T-helper 22 cell (primary cell): ENCODE data around the gene TNC.
"Not testable (repeated sequence)": the region's sequence is repeated elsewhere in the genome, so short reads cannot be mapped to it uniquely, and the experiment has no call there.

Experiments
- DNase-seq: peaks from one replicate; pipeline ENCODE4 v3.0.0-alpha.2; 2020; ENCODE audit warnings: low read depth

Gene TNC

DNA sequence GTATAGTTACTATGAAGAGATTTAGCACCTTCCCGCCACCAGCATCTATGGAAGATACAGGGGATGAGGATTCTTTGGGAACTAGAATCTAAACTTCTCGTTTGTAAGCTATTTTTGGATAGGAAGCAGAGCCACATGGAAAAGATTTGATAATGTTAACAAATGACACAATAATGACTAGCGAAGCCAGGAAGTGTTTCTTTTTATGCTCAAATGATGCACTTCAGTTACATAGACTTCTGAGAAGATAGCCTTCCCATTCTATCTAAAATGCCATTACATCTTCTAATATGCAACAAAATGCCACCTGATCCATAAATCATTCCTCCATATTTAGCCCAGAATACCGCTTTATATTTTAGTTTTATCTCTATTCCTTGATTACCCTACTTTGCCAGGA, 17.0 kb upstream of the TNC start:
- DNase-seq, result no peak

DNA sequence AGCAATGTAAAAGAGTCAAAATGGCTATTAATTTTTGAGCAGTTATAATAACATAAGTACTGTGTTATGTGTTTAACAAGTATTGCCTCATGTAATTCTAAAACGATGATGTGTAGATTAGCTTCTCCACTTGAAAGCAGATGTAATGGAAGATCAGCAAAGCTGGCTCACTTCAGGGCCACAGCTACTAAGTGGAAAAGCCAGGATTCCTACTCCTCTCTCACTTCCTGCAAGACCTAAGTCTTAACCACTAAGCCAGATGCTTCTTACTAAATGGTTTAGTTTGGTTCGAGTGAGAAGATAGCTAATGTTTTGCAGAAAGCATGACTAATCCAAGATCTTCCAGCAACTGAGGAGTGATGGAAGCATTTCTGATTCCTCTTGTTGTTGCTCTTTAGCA, 15.7 kb upstream of the TNC start:
- DNase-seq, result no peak

DNA sequence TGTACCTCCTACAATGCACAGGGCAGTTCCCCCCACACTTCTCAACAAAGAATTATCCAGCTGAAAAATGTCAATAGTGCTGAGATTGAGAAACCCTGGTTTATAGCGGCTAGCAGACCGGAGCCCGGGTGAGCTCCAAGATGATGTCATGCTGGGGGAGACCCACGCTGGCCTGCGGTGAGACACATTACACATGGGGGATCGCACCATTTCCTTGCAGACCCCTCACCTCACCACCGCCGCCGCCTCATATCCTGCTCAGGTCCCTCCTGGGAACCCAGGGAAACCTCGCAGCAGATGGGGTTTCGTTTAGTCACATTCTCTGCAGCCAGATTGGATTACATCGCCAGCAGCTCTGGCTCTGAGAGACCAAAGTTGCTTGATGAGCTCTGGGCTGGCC, 14.7 kb upstream of the TNC start:
- no peak for DNase-seq

DNA sequence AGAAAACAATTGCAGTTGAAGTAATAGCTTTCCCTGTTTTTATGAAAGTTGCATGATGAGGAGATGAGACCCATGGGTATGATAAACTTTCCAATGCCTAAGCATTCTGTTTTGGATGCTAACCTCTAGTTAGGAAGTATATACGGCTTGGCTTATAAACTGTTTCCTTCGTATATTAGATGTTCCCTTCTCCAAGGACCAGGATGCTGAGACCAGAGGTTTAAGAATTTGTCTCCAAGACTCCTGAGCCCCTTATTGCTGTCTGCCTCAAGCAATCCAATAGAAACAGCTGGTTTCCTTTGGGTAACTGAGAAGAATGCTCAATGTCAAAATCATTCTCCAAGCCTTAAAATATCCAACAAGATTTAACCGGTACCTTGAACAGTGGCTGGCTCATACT, 12.2 kb upstream of the TNC start:
- no peak for DNase-seq

DNA sequence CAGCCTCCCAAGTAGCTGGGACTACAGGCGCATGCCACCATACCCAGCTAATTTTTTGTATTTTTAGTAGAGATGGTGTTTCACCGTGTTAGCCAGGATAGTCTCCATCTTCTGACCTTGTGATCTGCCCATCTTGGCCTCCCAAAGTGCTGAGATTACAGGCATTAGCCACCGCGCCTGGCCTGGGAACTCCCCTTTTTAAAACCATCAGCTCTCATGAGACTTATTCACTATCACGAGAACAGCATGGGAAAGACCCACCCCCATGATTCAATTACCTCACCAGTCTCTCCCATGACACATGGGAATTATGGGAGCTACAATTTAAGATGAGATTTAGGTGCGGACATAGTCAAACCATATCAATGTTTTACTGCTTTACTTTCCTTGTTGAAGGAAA, 10.8 kb upstream of the TNC start:
- DNase-seq, result not testable (repeated sequence)

DNA sequence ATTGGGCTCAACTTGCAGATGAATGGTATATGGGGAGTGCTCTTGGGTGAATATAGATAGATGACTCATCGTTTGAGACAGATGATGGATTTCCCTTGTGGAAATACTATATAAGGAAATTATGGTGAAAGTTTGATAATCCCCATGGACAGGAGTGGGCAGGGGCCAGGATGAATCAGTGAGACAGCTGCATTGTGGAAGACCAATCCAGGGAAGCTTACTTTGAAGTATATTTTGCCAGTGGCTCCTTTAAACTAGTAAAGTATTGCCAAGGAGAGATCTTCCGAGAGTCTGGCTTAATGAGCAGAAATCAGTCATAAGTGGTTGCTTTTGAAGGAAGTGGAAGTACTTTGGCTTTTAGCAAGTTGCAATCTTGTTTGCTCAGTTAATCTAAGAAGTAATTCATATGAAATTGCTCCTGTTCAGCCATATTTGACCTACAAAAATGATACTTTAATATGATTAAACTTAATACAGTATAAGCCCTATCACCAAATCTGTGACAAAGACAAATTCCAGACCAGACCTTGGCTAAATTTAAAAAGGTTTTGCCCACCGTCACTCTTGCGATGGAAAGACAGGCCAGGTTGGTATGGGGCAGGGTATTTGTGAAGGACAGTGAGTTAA, 9.3 kb upstream of the TNC start:
- no peak for DNase-seq

DNA sequence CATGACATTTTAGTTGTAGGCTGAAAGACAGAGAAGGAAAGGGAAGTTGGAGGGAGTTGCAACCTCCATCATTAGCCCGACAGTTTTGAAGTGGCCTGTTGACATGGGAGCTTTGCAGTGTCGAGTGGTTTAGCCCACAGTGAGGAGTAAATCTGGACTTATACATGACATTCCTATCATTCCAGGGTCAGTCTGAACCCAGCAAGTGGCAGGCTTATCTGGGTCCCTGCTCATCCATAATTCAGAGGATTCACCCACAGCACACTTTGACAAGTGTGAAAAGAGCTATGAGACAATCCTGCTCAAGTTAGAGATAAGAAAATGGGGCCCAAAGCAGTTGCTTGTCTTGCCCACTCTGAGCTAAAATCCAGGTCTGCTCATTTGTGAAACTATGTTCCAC, 8.4 kb upstream of the TNC start:
- DNase-seq, result no peak

DNA sequence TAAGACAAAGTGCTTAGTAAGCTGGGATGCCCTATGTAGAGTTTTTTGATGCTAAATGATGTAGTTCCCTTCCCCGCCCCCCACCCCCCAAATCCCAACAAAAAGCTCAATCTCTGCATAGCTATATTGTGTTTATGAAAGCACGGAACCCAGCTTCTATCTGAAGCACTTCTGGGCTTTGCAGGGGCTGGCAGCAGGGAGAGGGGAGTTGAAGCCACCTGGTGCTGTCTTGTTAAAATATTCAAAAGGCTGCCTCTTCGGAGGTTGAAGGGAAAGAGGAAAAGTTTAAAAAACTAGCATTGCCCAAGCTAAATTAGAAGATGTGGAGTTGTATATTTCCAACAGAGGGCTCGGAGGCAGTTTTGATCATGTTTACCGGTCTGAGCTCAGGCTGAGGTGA, 5.0 kb upstream of the TNC start:
- no peak for DNase-seq

DNA sequence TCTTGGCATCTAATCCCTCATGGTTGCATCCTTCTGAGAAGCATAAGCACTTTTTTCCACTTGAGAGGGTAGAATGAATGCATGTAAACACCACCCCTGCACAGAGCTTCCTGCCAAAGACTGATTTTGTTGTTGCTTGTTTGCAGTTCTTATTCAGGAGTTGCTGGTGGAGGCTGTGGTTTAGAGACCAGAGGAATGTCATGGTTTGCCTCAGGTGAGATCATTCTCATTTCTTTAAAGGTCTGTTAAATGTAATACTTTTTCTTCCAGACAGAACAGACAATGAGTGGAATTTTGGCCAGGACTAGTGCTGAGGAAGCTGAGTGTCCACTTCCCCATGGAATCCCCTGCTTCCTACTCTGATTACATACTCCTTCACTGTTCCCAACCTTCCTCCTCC, 3.2 kb upstream of the TNC start:
- no peak for DNase-seq

DNA sequence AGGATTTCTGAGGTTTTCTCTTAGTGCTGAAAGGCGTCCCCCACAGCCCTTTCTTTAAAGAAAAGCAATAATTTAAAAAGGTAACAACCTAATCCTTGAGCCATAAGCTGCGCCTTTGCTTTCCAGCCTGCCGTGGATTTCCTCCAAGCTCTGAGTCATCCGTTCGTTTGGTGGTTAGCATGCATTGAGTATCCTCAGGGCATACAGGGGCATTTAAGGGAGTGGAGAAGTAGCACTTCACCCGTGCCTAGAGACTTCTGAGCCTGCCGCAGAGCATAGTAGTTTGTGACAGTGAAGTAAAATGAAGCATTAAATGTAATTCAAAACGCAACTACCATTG, 892 bp upstream of the TNC start:
- DNase-seq, result no peak

DNA sequence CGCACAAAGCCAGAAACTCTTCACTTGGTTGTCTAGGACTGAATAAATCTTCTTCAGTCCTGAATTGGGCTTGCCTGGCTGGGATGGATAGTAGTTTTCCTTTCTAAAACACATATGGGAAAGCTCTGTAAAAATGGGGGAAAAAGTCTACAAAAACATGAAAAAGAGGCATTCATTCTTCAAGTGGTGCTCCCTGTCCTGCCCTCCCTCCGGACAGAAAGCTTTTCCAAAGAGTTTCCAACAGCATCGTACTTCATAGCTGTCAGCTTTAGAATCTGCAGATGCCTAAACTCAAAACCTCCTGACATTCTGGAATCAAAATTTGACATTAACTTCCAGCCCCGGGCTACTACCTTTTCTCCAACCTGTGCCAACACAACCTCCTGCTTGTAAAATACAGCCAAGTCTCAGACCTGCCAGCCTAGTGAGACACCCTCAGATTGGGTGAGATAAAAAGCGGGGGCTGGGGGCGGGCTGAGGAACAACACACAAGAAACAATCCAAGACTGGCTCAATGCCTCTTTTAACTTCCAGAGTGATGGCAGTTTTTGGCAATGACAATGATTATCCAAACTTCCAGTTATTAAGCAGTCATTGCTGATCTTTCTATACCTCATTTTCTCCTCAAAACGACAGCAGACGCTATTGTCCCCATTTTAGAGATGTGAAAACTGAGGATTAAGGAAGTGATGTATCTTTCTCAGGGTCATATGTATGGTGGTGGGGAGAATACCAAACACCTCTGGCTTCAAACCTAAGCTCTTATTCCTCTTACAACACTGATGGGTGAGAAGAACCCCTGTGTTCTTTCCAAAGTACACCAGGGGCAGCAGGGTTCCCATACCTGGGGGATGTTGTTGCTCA, 1.3 kb downstream of the TNC start:
- no peak for DNase-seq

DNA sequence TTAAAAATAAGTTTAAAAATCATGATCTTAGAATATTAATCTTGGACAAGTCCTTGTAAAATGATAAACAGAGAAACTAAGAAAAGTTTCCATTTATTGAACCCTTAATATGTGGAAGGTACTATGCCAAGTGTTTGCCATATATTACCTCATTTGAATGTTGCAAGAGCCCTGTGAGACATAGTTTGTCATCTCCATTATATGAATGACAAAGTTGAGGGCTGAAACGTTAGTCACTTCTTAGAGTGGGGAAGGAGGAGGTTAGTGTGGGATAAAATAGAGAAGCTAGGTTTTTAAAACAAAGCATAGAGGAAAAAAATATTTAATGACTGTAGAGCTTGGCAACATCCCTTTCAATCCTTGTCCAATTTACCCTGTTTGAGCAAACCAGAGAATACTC, 2.0 kb downstream of the TNC start:
- DNase-seq, result no peak

DNA sequence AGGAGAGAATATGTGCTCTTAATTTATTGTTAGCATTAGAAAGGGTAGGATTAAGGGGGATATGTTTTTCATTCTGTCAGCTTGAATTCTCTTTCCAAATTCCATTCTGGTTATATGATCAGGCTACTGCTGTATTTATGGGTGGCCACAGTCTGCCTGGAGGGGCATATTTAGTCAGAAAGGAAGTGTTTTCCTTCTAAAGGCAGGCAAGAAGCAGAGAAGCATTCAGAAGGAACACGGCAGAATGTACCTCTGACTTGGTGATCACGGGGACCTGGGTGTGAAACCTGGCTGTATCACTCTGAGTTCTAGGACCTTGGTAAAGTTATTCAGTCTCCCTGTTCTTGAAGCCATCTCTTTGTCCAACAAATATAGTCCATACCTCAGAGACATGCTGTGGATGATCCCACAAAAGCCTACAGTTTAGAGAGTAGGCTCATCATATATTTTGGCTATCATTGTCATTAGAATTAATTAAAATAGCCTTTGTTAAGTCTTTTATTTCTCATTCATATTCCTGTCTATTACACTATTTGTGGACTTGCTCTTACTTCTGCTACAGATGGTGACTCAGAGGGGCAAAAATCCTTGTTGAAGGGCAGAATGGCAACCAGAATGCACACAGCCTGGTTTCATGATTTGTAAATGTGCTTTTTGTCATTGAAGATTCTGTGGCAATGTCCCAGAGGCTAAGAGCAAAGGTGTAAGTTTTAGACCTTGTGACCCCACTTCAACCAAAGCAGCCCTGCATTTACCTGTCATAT, 2.7 kb downstream of the TNC start:
- DNase-seq, result no peak

DNA sequence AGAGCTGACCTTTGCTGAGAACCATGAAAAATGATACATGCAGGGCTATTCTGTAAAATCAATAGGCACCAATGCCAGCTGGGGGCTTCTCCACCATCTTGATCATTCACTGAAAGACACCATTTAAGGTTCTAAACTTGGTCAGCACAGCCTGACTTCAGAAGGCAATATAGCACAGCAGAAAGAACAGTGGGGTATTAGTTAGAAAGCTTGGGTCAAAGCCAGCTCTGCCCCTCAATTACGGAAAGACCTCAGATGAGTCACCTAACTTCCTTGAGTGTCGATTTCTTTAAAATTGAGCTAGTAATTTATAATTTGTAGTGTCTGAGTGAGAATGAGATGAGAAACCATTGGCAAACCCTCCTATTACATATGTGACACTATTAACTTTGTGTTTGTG, 3.4 kb downstream of the TNC start:
- DNase-seq, result no peak

DNA sequence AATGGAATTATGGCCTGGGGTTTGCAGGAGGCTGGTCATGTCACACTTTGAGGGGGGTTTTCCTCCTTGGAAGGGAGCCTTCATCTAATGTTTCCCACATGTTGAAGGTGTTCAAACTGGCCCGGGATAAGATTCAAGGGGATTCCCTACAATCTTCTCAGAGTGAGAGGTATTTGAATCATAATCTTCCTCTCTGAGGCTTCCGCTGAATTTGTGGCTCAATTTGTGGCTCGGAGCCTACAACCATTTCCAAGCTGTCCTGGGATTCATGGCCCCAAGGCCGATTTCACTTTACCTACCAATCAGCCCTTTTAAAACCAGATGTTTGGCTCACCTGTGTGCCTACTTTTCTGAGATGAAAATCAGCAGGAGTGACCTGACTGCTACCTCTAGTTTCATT, 3.9 kb downstream of the TNC start:
- no peak for DNase-seq

DNA sequence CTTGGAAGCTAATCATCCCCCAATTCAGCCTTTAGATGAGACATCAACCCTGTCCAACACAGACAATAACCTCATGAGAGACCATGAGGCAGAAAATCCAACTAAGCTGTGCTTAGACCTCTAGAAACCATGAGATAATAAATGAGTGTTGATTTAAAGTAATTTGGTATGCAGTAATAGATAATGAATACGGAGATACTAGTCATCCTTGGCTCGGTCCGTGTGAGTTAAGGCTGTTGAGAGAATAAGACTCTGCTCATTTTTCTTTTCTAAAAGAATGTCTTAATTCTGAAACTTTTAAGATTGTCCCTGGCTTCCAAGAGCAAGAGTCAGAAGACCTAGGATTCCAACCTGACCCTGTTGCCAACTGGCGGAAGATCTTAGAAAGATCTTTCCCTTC, 6.1 kb downstream of the TNC start:
- no peak for DNase-seq

DNA sequence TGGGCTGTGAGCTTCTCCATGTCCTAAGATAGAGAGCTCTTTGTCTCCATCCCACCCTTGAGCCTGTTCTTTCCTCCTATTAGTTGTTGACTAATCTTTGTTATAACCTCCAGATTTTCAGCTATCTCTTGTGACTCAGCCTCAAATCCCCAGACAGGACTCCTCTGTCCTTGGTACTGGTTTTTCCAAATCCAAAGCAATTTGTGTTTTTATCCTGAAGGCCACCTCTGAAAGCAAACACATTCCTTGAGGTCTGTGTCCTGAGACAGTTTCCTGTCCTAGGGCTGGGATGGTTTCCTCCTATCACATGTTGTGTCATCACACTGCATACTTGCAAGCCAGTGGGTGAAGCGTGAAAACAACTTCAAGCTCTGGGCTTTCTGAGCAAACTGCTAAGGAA, 8.5 kb downstream of the TNC start:
- DNase-seq, result no peak

DNA sequence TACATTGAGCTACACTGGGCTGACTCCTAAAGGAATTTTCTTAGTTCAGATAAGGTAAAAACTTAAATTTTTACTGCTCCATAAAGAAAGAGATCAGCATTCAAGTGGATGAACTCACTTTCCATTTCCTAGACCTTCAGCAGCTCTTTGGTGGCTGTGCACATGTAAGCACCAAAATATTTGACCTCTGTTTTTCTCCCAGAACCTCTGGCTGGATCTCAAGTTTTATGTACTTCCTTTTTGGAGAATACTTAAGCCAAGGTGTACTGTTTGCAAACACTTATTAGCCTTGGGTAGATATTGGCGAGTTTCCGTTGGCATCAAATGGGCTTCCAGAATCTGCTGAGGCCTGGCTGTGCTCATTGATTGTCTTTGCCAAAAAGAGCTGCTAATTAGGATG, 10.3 kb downstream of the TNC start:
- no peak for DNase-seq

DNA sequence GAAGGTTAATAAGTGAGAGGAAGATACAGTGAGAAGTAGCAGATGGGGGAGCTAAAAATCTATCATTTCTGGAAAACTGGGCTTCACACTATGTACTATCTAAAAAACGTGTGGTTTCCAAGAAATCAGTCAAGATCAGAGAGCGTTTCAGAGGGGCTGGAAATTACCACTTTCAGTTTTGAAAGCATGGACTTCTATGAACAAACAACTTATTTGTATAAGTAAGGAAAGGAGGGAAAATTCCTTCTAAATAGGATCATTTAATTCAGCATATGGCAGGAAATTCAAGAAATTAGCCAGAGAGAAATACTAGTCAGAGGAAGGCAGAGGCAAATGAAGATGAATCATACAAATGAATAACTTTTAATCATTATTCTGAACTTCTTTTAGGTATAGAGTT, 11.3 kb downstream of the TNC start:
- DNase-seq, result no peak

DNA sequence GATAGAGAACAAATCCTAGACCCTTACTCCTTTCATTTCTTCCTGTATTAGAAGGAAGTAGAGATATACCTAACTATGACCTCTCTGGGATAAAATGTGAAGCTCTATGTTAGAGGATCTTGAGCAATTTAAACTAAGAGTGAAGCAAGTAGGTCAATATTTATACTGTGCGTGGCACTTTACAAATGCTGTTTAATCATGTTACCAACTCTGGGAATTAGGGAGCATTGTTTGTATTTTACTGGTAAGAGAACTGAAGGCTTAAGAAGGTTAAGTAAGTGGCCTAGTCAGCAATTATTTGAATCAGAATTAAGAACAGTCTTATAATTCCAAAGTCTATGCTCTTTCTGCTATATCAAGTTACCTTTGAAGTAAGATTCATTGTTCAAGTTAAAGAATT, 12.0 kb downstream of the TNC start:
- no peak for DNase-seq

DNA sequence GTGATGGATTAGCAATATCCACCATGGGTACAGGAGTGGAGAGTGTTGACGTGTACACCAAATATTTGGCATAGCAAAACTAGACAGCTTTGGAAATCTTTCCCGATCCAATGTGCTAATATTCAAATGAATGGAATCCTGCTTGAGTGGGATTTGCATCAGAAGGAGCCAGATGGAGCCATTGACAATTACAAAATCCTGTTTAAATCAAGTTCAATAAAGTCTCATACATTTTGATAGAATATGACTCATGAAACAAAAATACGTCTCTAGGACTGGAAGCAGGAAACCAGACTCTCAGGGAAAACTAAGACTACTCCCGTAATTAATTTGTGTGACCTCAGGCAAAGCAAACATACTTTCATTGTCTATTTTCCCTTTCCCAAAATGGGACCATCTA, 13.0 kb downstream of the TNC start:
- no peak for DNase-seq

DNA sequence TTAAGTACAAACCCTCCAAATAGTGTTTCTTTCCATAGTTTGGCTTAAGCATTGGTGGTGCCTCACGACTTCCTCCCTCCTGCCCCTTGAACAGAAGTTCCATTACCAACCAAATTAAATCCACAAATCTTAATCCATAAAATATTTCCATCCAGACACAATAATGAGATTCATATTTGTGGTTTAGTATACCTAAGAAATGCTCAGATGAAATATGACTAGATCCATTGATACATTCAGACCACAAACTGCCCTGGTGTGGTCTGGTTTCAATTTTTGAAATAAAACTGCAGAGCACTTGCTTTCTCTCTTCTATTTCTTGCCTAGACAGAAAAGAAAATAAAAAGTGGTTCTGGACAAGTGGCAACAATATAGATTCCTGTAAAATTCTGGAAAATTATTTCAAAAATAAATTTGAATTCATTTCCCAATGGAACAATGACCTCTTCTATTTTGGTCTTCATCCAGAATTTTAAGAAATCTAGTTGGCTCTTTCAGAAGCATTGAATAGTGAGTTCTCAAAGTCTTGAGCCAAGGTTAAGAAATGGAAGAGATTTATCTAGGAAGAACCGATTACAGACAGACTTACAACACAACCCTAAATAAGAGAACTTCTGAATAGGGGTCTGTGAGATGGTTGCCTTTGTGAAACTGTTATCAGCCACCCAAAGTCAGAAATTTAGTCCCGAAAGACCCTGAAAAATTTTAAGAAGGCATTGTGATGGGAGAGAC, 14.0 kb downstream of the TNC start:
- no peak for DNase-seq

DNA sequence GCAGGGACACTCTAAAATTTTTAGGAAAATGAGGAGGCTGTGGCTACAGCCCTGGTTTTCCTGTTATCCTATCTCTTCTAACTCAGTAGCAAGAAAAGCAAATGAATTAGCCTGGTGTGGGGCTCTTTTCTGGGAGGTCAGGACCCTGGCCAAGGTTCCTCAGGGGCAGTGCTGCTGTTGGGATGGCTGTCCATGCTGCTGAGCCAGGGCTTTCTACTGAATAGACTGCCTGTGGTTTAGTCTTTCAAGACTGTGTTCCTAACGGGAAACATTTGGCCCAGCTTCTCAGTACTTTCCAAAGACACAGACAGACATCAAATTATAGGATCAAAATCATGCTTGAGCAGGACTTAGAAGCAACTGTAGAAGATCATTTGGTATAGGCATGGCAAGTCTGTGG, 18.1 kb downstream of the TNC start:
- DNase-seq, result no peak
